Measurements from ENCODE around the gene MAML1.

DNA sequence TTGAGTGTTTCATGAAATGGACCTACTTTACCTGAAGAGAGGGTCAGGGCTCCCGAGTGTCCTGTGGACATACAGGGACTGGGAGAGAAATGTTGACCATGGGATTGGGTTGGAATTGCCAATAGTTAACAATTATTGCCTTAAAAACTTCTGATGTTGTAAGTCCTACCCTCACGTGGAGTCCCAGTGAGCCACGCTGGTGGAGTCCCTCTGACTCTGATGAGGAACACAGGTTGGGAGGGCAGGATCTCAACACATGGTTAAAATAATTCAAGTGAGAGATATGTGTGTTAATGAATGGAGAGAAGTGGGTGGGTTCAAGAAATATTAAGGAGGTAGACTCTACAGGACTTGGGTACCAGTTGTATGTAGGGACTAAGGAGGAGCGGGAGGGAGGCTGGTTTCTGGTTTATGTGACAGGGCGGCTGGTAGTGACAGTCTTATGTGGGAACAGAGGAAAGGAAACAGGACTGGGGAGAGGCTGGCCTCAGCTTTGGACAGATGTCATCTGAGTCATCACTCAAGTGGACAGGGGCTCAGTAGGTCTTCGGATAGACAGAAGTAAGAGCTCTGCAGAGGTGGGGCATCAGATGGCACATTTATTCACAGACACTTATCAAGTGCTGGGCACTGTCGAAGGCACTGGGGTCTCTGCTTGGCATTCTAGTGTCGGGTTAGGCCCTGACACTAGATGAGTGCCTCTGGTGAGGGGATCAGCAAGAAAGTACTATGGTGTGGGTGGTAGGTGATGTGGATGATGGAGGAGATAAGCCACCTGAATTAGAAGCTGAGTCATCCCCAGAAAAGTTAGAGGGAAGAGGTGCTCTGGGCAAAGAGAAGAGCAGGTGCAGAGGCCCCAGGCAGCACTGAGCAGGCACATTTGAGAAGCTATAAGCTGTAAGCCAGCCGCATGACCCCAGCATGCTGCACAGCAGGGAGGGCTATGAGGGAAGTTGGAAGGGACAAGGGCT lies 27.2 kb downstream of the MAML1 start:
- TF ChIP-seq, protein P1, sequence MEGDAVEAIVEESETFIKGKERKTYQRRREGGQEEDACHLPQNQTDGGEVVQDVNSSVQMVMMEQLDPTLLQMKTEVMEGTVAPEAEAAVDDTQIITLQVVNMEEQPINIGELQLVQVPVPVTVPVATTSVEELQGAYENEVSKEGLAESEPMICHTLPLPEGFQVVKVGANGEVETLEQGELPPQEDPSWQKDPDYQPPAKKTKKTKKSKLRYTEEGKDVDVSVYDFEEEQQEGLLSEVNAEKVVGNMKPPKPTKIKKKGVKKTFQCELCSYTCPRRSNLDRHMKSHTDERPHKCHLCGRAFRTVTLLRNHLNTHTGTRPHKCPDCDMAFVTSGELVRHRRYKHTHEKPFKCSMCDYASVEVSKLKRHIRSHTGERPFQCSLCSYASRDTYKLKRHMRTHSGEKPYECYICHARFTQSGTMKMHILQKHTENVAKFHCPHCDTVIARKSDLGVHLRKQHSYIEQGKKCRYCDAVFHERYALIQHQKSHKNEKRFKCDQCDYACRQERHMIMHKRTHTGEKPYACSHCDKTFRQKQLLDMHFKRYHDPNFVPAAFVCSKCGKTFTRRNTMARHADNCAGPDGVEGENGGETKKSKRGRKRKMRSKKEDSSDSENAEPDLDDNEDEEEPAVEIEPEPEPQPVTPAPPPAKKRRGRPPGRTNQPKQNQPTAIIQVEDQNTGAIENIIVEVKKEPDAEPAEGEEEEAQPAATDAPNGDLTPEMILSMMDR (conservative IDR thresholded peaks at IDR 0.05; ENCODE audit: low read length) = no peak
- no peak for TF ChIP-seq EZH2phosphoT487 (IDR thresholded peaks at IDR 0.05; ENCODE audit: borderline replicate concordance)

Measured in Loucy (cell line).